ENCODE data around the gene CEP44. TPM values are rescaled to one million over a fixed set of nuclear protein-coding genes. Genes with fewer than 3 reads are reported as not detected.

Gene CEP44
- total RNA-seq, 1 experiment from 2014 or later = 20.0 TPM

DNA sequence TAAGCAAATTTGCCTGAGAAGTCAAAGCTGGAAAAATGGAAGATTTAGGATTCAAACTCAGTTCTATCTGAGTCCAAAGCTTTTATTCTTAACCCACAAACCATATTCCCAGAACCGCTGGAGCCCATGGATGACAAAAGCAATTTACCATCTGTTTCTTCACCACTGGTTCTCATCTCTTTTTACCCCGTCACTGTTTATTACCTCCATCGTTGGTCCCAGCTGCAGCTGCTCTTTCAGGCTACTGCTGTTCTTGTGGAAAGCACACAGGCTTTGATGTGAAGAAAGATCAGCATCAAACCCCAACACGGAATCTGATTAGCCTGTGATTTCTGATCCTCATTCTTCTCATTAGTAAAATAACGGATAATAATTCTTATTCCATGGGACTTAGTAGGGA lies 9.8 kb upstream of the CEP44 start:
- POLR2A ChIA-PET = no interaction called here
- intact Hi-C loops (cut with micrococcal nuclease; ENCODE audit: unreplicated experiment) = no loop called here
- Mint-ChIP-seq H3K4me3 (ENCODE audit: unreplicated experiment) (no peak overlapping the region), H3K27me3 (ENCODE audit: insufficient read depth, unreplicated experiment) (no peaks in the 10 kb centered on the region), H3K4me1 (ENCODE audit: low read depth, unreplicated experiment) (no peaks in the 10 kb centered on the region), H3K36me3 (ENCODE audit: insufficient read depth, unreplicated experiment) (no peaks in the 10 kb centered on the region), H3K27ac (ENCODE audit: unreplicated experiment) (no peak overlapping the region), H3K9me3 (ENCODE audit: unreplicated experiment) (no peaks in the 10 kb centered on the region)
- CTCF ChIA-PET = no interaction called here
- TF ChIP-seq, protein P1, sequence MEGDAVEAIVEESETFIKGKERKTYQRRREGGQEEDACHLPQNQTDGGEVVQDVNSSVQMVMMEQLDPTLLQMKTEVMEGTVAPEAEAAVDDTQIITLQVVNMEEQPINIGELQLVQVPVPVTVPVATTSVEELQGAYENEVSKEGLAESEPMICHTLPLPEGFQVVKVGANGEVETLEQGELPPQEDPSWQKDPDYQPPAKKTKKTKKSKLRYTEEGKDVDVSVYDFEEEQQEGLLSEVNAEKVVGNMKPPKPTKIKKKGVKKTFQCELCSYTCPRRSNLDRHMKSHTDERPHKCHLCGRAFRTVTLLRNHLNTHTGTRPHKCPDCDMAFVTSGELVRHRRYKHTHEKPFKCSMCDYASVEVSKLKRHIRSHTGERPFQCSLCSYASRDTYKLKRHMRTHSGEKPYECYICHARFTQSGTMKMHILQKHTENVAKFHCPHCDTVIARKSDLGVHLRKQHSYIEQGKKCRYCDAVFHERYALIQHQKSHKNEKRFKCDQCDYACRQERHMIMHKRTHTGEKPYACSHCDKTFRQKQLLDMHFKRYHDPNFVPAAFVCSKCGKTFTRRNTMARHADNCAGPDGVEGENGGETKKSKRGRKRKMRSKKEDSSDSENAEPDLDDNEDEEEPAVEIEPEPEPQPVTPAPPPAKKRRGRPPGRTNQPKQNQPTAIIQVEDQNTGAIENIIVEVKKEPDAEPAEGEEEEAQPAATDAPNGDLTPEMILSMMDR (IDR thresholded peaks at IDR 0.05; ENCODE audit: insufficient read depth in 1 of 2, low read depth in 1 of 2, low read length in 1 of 2, severe bottlenecking in 1 of 2, unreplicated experiment in 1 of 2) = no peak
- Histone ChIP-seq H3K4me1 (no peaks in the 10 kb centered on the region), H3K4me3 (ENCODE audit: low read depth, low read length) (no peak overlapping the region), H3K36me3 (ENCODE audit: control insufficient read depth, insufficient read depth, low read length) (no peaks in the 10 kb centered on the region), H3K27me3 (replicated peaks; ENCODE audit: control insufficient read depth, insufficient read depth, low read length) (no peaks in the 10 kb centered on the region), H3K9me3 (no peaks in the 10 kb centered on the region)
- no TSS peak for BruUV-seq (replicated peaks)
- no peak for DNase-seq

DNA sequence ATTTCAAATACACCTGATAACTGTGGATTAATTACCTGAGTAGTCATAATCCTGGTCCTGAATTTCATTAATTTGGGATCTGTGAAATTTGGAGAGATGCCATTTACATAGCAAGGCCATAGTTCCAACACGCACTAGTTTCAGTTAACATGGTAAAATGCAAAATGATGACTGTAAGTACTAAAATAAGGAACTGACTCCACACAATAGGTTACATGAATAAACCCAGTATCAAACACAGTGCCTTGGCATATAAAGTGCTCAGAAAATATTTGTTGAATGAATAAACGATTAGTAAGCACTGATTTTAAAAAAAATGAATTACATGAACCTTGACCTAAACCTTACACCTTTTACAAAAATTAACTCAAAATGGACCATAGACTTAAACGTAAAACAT lies 9.3 kb upstream of the CEP44 start:
- Mint-ChIP-seq H3K27ac (ENCODE audit: unreplicated experiment) (no peak overlapping the region), H3K36me3 (ENCODE audit: insufficient read depth, unreplicated experiment) (no peaks in the 10 kb centered on the region), H3K27me3 (ENCODE audit: insufficient read depth, unreplicated experiment) (no peaks in the 10 kb centered on the region), H3K4me1 (ENCODE audit: low read depth, unreplicated experiment) (no peaks in the 10 kb centered on the region), H3K9me3 (ENCODE audit: unreplicated experiment) (no peaks in the 10 kb centered on the region), H3K4me3 (ENCODE audit: unreplicated experiment) (no peak overlapping the region)
- Histone ChIP-seq H3K4me1 (no peaks in the 10 kb centered on the region), H3K9me3 (no peaks in the 10 kb centered on the region), H3K36me3 (ENCODE audit: control insufficient read depth, insufficient read depth, low read length) (no peaks in the 10 kb centered on the region), H3K4me3 (ENCODE audit: low read depth, low read length) (no peak overlapping the region), H3K27me3 (replicated peaks; ENCODE audit: control insufficient read depth, insufficient read depth, low read length) (no peaks in the 10 kb centered on the region)
- intact Hi-C loops (cut with micrococcal nuclease; ENCODE audit: unreplicated experiment) = no loop called here
- POLR2A ChIA-PET = no interaction called here
- DNase-seq = no peak
- TF ChIP-seq, protein P1 (IDR thresholded peaks at IDR 0.05; ENCODE audit: insufficient read depth in 1 of 2, low read depth in 1 of 2, low read length in 1 of 2, severe bottlenecking in 1 of 2, unreplicated experiment in 1 of 2) = no peak
- CTCF ChIA-PET = no interaction called here
- no TSS peak for BruUV-seq (replicated peaks)

DNA sequence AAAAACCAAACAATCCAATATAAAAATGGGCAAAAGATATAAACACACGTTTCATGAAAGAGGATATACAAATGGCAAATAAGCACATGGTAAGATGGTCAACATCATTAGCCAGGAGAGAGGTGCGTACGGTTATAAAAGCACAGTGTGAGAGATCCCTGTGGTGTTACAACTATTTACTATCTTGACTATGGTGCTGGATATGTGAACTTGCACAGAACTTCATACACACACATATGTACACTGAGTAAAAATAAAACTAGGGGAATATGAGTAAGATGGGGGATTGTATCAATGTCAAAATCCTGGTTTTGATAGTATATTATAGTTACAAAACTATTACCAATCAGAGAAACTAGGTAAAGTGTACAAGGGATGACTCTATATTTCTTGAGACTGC lies 8.6 kb upstream of the CEP44 start:
- no peak overlapping the region for H3K4me3 ChIP-seq (ENCODE audit: low read depth, low read length)
- no peak for DNase-seq
- no peak overlapping the region for H3K4me3 Mint-ChIP-seq (ENCODE audit: unreplicated experiment)
- intact Hi-C loops (cut with micrococcal nuclease; ENCODE audit: unreplicated experiment) = no loop called here
- H3K4me1 ChIP-seq = no peaks in the 10 kb centered on the region
- no peaks in the 10 kb centered on the region for H3K4me1 Mint-ChIP-seq (ENCODE audit: low read depth, unreplicated experiment)
- ChIA-PET CTCF (no interaction called here), POLR2A (no interaction called here)
- no peak overlapping the region for H3K27ac Mint-ChIP-seq (ENCODE audit: unreplicated experiment)
- no peaks in the 10 kb centered on the region for H3K27me3 Mint-ChIP-seq (ENCODE audit: insufficient read depth, unreplicated experiment)
- H3K27me3 ChIP-seq (replicated peaks; ENCODE audit: control insufficient read depth, insufficient read depth, low read length) = no peaks in the 10 kb centered on the region
- TF ChIP-seq, protein P1 (IDR thresholded peaks at IDR 0.05; ENCODE audit: insufficient read depth in 1 of 2, low read depth in 1 of 2, low read length in 1 of 2, severe bottlenecking in 1 of 2, unreplicated experiment in 1 of 2) = no peak
- H3K9me3 Mint-ChIP-seq (ENCODE audit: unreplicated experiment) = no peaks in the 10 kb centered on the region
- H3K9me3 ChIP-seq = no peaks in the 10 kb centered on the region
- no peaks in the 10 kb centered on the region for H3K36me3 Mint-ChIP-seq (ENCODE audit: insufficient read depth, unreplicated experiment)
- no peaks in the 10 kb centered on the region for H3K36me3 ChIP-seq (ENCODE audit: control insufficient read depth, insufficient read depth, low read length)
- no TSS peak for BruUV-seq (replicated peaks)

All from Caco-2 (cell line).